ENCODE measurements around the gene TCEANC2. TPM values are rescaled to one million over a fixed set of nuclear protein-coding genes. Genes with fewer than 3 reads are reported as not detected.
"Not testable (repeated sequence)": the region's sequence is repeated elsewhere in the genome, so short reads cannot be mapped to it uniquely, and the experiment has no call there.

Gene TCEANC2
- total and polyA plus RNA-seq, 2 donors (not counting 3 experiments of a cell fraction or from before 2014, with no cell fraction given): 3.2 to 6.1 TPM

DNA sequence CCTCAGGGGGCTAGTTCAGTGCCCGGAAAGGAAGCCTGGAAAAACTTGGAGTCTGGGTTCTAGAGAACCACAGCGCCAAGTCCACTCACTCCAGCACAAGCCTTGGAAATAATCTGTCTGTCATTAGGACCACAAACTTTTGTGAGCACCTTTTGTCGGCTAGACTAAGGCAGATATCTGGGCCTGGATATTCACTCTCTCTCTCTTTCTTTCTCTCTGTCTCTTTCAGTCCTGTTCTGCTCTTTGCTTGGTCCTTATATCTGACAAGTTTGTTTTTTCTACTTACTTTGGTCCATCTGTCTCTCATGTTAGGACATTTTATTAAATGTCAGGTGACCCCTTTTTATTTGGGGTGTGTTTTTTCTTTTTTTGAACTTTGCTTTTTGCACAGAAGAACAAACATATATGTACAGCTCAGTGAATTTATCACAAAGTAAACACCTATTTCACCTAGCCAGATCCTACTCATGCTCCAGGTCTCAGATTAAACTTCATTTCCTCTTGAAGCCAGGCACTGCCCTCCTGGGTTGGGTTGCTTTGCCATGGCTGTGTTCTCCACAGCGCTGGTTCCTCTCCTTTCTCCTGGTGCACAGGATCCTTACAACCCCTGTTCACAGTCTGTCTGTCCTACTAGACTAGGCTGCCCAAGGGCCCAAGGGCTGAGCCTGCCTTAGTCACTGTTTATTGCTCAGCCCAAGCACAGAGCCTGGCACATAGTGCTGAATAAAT is 40.8 kb downstream of the TCEANC2 start:
- H4K20me1 ChIP-seq (replicated peaks; ENCODE audit: control insufficient read depth, extremely low read depth, insufficient read depth, low read length): no peaks in the 10 kb centered on the region
- H3K4me1 ChIP-seq (ENCODE audit: control insufficient read depth, extremely low read depth, insufficient read depth, low read length): peaks cover 5% of the 10 kb centered on the region
- no peak overlapping the region for H3K27ac ChIP-seq (ENCODE audit: insufficient read depth, low read depth, low read length)
- no peak overlapping the region for H3K4me3 ChIP-seq (replicated peaks in 1 of 3; ENCODE audit: insufficient read depth in 1 of 3, low read depth in 1 of 3, low read length in 3 of 3)
- no peak overlapping the region for H3K9ac ChIP-seq (replicated peaks; ENCODE audit: extremely low read depth, insufficient read depth, low read length)
- FAIRE-seq: no peak
- dilution Hi-C loops (cut with MboI; ENCODE audit: extremely low pct_ligation_motif_present, low sequenced_read_pairs): no loop called here
- BruUV-seq (replicated peaks): no TSS peak
- H3K27me3 ChIP-seq (ENCODE audit: control insufficient read depth in 2 of 2, insufficient read depth in 2 of 2, low read length in 2 of 2): no peaks in the 10 kb centered on the region
- H3K79me2 ChIP-seq (ENCODE audit: control insufficient read depth, insufficient read depth, low read length): no peaks in the 10 kb centered on the region
- no peaks in the 10 kb centered on the region for H3K9me1 ChIP-seq (replicated peaks; ENCODE audit: control insufficient read depth, extremely low read depth, insufficient read depth, low read length)
- no peak overlapping the region for H3K4me2 ChIP-seq (ENCODE audit: insufficient read depth, low read length)
- intact Hi-C loops (cut with micrococcal nuclease): no loop called here
- no peak overlapping the region for H2AFZ ChIP-seq (ENCODE audit: low read depth, low read length)
- no peaks in the 10 kb centered on the region for H3K9me3 ChIP-seq (replicated peaks; ENCODE audit: control insufficient read depth, insufficient read depth, low read length)
- POLR2A ChIA-PET: no interaction called here
- H3K36me3 ChIP-seq (ENCODE audit: control insufficient read depth in 2 of 2, extremely low read depth in 1 of 2, insufficient read depth in 2 of 2, low read length in 2 of 2): no peaks in the 10 kb centered on the region
- TF ChIP-seq POLR2A (IDR thresholded peaks at IDR 0.05; ENCODE audit: low read depth, low read length): no peak
- TF ChIP-seq FOS (IDR thresholded peaks at IDR 0.05; ENCODE audit: borderline replicate concordance, insufficient read depth, low read length): no peak
- no peak for TF ChIP-seq MYC (IDR thresholded peaks at IDR 0.05; ENCODE audit: low read depth, low read length)
- TF ChIP-seq JUN (IDR thresholded peaks at IDR 0.05; ENCODE audit: borderline replicate concordance, insufficient read depth, insufficient read length, low read depth): no peak
- TF ChIP-seq GATA2 (IDR thresholded peaks at IDR 0.05; ENCODE audit: insufficient read depth, insufficient read length, low read depth, low read length): no peak
- TF ChIP-seq, protein P1, sequence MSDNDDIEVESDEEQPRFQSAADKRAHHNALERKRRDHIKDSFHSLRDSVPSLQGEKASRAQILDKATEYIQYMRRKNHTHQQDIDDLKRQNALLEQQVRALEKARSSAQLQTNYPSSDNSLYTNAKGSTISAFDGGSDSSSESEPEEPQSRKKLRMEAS (IDR thresholded peaks at IDR 0.05; ENCODE audit: insufficient read depth, insufficient read length): no peak
- CTCF ChIA-PET: interaction anchor here (1.6 to 2.2 kb wide), 2 partner anchors 13 to 27 kb away, joined by 4 to 9 read pairs; no protein-coding TSS in a partner anchor
- no peak for DNase-seq (ENCODE audit: low read depth, low spot score)

DNA sequence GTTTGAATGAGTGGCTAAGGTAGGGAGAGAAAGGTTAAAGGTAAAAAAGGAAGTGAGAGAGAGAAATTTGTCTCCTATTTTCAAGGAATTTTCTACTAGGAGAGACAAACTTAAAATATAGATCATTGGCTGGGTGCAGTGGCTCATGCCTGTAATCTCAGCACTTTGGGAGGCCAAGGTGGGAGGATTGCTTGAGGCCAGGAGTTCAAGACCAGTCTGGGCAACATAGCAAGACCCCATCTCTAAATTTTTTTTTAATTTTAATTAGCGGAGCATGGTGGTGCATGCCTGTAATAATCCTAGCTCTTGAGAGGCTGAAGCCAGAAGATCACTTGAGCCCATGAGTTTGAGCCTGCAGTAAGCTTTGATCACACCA is 41.3 kb downstream of the TCEANC2 start:
- intact Hi-C loops (cut with micrococcal nuclease); POLR2A ChIA-PET; H3K27me3 ChIP-seq (ENCODE audit: control insufficient read depth in 2 of 2, insufficient read depth in 2 of 2, low read length in 2 of 2); H3K9ac ChIP-seq (replicated peaks; ENCODE audit: extremely low read depth, insufficient read depth, low read length); DNase-seq (ENCODE audit: low read depth, low spot score); H2AFZ ChIP-seq (ENCODE audit: low read depth, low read length); BruUV-seq (replicated peaks); H3K9me1 ChIP-seq (replicated peaks; ENCODE audit: control insufficient read depth, extremely low read depth, insufficient read depth, low read length); FAIRE-seq; H3K9me3 ChIP-seq (replicated peaks; ENCODE audit: control insufficient read depth, insufficient read depth, low read length); H3K79me2 ChIP-seq (ENCODE audit: control insufficient read depth, insufficient read depth, low read length); H3K4me3 ChIP-seq (replicated peaks in 1 of 3; ENCODE audit: insufficient read depth in 1 of 3, low read depth in 1 of 3, low read length in 3 of 3); H3K4me1 ChIP-seq (ENCODE audit: control insufficient read depth, extremely low read depth, insufficient read depth, low read length); H4K20me1 ChIP-seq (replicated peaks; ENCODE audit: control insufficient read depth, extremely low read depth, insufficient read depth, low read length); H3K4me2 ChIP-seq (ENCODE audit: insufficient read depth, low read length); H3K27ac ChIP-seq (ENCODE audit: insufficient read depth, low read depth, low read length); dilution Hi-C loops (cut with MboI; ENCODE audit: extremely low pct_ligation_motif_present, low sequenced_read_pairs); H3K36me3 ChIP-seq (ENCODE audit: control insufficient read depth in 2 of 2, extremely low read depth in 1 of 2, insufficient read depth in 2 of 2, low read length in 2 of 2): not testable (repeated sequence)
- CTCF ChIA-PET: interaction anchor here (0.6 to 1.6 kb wide), 2 partner anchors 11 to 27 kb away, joined by 3 to 4 read pairs; no protein-coding TSS in a partner anchor
